NCI-H2227 (cell line): Measurements from ENCODE around the gene SIAH2.

Experiments used
- DNase-seq: peaks from one replicate; lab custom pipeline; 2025; ENCODE audit not compliant: unreplicated experiment; lab: John Stamatoyannopoulos, UW

The SIAH2 gene

GRCh38 chr3:150749255-150749654, 13.7 kb downstream of the SIAH2 start:
- DNase-seq: no peak

- DNase-seq: no peak
These were observed 14.3 kb downstream of the SIAH2 start for GRCh38 chr3:150748684-150749047.

GRCh38 chr3:150747886-150748683, 14.9 kb downstream of the SIAH2 start:
- no peak for DNase-seq

GRCh38 chr3:150746791-150747590, 16.0 kb downstream of the SIAH2 start:
- DNase-seq: no peak

- DNase-seq: no peak
These were observed 17.1 kb downstream of the SIAH2 start for GRCh38 chr3:150745832-150746231.

GRCh38 chr3:150744919-150745211, 18.1 kb downstream of the SIAH2 start:
- no peak for DNase-seq

- no peak for DNase-seq
These were observed 18.7 kb downstream of the SIAH2 start for GRCh38 chr3:150744041-150744918.

GRCh38 chr3:150743508-150743907, 19.5 kb downstream of the SIAH2 start:
- DNase-seq: no peak

GRCh38 chr3:150742679-150743078, 20.3 kb downstream of the SIAH2 start:
- no peak for DNase-seq

GRCh38 chr3:150742141-150742523, 20.8 kb downstream of the SIAH2 start:
- no peak for DNase-seq

GRCh38 chr3:150741497-150742140, 21.4 kb downstream of the SIAH2 start:
- DNase-seq: no peak

- DNase-seq: no peak
These were observed 22.1 kb downstream of the SIAH2 start for GRCh38 chr3:150740733-150741496.

GRCh38 chr3:150739877-150740645, 22.9 kb downstream of the SIAH2 start:
- DNase-seq: no peak

GRCh38 chr3:150739200-150739863, 23.6 kb downstream of the SIAH2 start:
- no peak for DNase-seq

- no peak for DNase-seq
These were observed 24.3 kb downstream of the SIAH2 start for GRCh38 chr3:150738688-150739087.

GRCh38 chr3:150737874-150738679, 24.9 kb downstream of the SIAH2 start:
- no peak for DNase-seq

- DNase-seq: no peak
These were observed 25.8 kb downstream of the SIAH2 start for GRCh38 chr3:150736903-150737832.
